Panc1 (cell line): ENCODE data around the gene DOK6.

Experiments used
- CTCF ChIP-seq: fragments of 450-650 bp; IDR thresholded peaks from 2 replicates; pipeline ENCODE4 v1.5.1; 2017; ENCODE audit warnings: mild to moderate bottlenecking
- POLR2AphosphoS5 ChIP-seq: IDR thresholded peaks from 2 replicates; pipeline ENCODE4 v1.6.1; 2012; ENCODE audit warnings: mild to moderate bottlenecking, low read depth, low read length, moderate library complexity
- REST ChIP-seq, 2 experiments: IDR thresholded peaks; 2 replicates each; pipeline ENCODE4 v1.6.1; 2011 to 2012; ENCODE audit warnings: low read depth in 2 of 2, control low read depth in 1 of 2, low read length in 1 of 2, mild to moderate bottlenecking in 1 of 2, moderate library complexity in 1 of 2; ENCODE audit not compliant: insufficient read depth in 1 of 2
- SIN3A ChIP-seq: IDR thresholded peaks from 2 replicates; pipeline ENCODE4 v1.6.1; 2012; ENCODE audit warnings: low read depth, mild to moderate bottlenecking, low read length, moderate library complexity, borderline replicate concordance; ENCODE audit not compliant: insufficient read depth

- TF ChIP-seq CTCF = no peak
- no peak for TF ChIP-seq SIN3A
- TF ChIP-seq POLR2AphosphoS5 = no peak
- no peak for TF ChIP-seq REST (IDR thresholded peaks at IDR 0.05; ENCODE audit: insufficient read depth in 1 of 2, low read depth in 2 of 2, low read length in 1 of 2)
Measured at GRCh38 chr18:69358212-69358895, 42.3 kb upstream of the DOK6 start.
